ENCODE data around the gene REST.
A peak's percentile ranks its signal among the peaks of the same experiment; 100 is the strongest.
"Not testable (repeated sequence)": the region's sequence is repeated elsewhere in the genome, so short reads cannot be mapped to it uniquely, and the experiment has no call there.

REST gene, protein sequence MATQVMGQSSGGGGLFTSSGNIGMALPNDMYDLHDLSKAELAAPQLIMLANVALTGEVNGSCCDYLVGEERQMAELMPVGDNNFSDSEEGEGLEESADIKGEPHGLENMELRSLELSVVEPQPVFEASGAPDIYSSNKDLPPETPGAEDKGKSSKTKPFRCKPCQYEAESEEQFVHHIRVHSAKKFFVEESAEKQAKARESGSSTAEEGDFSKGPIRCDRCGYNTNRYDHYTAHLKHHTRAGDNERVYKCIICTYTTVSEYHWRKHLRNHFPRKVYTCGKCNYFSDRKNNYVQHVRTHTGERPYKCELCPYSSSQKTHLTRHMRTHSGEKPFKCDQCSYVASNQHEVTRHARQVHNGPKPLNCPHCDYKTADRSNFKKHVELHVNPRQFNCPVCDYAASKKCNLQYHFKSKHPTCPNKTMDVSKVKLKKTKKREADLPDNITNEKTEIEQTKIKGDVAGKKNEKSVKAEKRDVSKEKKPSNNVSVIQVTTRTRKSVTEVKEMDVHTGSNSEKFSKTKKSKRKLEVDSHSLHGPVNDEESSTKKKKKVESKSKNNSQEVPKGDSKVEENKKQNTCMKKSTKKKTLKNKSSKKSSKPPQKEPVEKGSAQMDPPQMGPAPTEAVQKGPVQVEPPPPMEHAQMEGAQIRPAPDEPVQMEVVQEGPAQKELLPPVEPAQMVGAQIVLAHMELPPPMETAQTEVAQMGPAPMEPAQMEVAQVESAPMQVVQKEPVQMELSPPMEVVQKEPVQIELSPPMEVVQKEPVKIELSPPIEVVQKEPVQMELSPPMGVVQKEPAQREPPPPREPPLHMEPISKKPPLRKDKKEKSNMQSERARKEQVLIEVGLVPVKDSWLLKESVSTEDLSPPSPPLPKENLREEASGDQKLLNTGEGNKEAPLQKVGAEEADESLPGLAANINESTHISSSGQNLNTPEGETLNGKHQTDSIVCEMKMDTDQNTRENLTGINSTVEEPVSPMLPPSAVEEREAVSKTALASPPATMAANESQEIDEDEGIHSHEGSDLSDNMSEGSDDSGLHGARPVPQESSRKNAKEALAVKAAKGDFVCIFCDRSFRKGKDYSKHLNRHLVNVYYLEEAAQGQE

DNA sequence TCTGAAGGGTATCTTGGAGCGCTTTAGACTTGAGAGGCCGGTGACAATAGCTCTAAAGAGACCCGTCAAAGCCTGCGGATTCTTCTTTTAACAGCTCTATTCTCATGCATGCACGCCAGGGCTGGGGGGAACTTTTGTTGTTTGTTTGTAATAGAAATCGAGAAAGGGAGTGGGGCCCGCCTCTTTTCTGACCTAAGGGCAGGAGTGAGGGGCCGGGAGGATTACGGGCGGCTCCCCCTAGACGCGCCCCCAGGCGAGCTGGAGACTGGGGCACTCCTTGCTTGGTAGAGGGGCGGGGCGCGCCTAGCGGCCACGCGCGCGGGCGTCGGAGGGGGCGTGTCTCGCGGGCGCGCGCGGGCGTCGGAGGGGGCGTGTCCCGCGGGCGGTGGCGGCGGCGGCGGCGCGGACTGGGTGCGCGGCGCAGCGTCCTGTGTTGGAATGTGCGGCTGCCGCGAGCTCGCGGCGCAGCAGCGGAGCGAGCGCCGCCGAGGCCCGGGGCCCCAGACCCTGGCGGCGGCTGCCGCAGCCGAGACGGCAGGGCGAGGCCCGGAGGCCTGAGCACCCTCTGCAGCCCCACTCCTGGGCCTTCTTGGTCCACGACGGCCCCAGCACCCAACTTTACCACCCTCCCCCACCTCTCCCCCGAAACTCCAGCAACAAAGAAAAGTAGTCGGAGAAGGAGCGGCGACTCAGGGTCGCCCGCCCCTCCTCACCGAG, at the start of gene REST:
Gene REST, plus strand, starts transcription at position 412 of the 717 bp plus-strand sequence. CDS start 2,739 bp downstream, outside the sequence.
- DNase-seq = peak; percentile 83 to 86

- no peak for DNase-seq
These were observed 47.9 kb upstream of the REST start for GRCh38 chr4:56859841-56860240.

DNA sequence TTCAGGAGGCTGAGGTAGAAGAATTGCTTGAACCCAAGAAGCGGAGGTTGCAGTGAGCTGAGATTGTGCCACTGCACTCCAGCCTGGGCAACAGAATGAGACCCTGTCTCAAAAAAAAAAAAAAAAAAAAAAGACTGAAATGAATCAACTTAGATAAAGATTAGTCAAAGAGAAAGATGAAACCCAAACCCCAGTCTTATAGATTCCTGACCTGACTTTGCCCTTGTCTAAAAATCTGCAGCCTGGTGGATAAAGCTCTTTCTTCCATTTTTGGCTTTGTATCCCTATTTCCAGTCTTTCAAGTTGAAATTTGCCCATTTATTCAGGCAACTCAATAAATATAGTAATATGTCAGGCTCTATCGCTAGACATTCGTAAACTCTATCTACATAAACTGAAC, 46.9 kb upstream of the REST start:
- no peak for DNase-seq

- no peak for DNase-seq
These were observed 46.3 kb upstream of the REST start for GRCh38 chr4:56861360-56861759.

DNA sequence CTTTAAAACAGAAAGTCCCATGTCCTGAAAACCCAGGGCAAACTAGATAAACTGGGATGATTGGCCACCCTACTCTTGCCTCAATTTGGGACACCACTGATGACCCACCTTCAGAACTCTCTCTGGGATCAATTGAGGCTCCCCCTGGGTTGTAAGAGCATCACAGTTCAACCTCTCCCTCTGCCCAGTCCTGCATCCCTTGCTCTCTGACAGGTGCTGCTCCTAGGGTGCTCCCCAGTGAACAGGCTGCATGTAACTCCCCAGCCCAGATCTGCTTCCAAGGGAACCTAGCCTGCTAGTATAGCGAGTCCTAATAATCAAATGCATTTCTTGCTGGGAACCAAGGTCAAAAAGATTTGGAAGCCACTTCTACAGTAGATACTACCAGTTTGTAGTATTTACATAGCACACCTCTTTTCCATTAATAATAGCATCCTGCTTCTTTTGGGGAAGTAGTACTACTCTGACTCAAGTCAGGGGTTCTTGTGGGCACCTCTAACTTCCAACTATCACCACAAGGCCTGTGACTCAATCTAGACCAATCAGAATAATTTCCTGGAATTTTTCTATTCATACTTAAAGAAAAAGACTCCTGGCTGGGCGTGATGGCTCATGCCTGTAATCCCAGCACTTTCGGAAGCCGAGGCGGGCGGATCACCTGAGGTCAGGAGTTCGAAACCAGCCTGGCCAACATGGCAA, 44.1 kb upstream of the REST start:
- no peak for DNase-seq

GRCh38 chr4:56870946-56871345, 36.8 kb upstream of the REST start:
- DNase-seq = no peak

DNA sequence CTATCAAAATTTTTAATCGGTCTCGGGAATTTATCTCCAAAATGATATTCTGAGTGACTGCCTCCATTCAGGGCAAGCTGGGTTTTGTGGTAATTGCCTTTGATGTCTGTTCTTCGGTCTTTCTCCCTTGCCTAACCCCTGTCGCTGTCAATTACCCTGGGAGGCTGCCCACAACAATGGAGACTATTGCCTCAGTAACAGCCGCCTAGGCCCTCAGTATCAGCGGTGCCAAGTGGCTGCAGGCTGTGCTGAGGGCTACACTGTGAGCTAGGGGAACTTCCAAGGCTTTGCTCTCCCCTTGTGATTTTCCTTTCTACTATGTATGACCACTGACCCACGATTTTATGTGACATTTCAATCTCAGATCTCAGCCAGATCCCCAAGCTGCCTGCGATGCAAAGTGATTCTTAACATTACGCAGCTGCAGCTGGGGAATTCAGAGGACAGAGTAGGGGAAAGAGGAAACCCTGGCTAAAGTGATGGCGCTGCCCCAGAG, 36.3 kb upstream of the REST start:
- DNase-seq = no peak

- DNase-seq = no peak
These were observed 33.5 kb upstream of the REST start for GRCh38 chr4:56874166-56874565.

DNA sequence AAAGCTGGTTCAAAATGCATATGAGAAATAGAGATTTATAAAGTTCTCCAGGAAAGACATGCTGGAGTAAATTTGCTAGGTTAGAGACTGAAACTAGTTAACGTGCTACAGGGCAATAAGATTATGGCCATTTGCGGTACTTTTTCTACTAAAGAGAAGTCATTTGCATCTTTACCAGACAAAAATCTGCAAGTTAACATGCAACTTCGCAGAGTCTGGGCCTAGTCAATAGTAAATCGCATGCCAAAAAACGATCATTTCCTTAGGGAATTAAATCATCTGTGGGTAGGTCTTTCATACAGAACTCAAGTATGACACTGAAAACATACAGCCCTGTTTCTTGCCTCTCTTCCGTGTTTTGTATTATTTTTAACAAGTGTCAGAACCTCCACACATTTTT, 32.8 kb upstream of the REST start:
- no peak for DNase-seq

DNA sequence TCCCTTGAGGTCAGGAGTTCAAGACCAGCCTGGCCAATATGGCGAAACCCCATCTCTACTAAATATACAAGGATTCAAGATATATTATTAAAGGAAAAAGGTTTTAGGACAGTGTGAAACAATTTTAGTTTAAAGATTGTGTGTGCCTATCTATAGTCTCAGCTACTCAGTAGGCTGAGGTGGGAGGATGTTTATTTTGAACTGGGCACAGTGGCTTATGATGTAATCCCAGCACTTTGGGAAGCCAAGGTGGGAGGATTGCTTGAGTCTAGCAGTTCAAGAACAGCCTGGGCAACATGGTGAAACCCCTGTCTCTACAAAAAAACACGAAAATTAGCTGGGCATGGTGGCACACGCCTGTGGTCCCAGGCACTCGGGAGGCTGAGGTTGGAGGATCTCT, 31.4 kb upstream of the REST start:
- no peak for DNase-seq

DNA sequence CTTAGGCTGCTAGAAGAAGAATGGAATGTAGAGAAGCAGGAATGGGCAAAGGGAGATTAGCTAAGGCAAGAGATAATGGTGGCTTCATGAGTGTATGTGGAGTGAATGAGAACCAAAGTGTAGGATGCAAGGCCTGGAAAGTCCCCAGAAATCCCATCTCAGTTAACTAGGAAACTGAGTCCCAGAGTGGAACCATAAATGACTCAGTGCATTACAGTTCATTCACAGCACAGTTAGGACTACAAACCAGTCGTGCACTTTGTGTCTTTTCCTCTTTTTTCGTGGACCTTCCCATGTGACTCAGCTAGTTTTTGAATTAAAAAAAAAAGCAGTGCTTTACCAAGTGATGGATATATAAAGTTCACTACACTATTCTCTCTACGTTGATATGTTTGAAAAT, 27.7 kb upstream of the REST start:
- DNase-seq = no peak

DNA sequence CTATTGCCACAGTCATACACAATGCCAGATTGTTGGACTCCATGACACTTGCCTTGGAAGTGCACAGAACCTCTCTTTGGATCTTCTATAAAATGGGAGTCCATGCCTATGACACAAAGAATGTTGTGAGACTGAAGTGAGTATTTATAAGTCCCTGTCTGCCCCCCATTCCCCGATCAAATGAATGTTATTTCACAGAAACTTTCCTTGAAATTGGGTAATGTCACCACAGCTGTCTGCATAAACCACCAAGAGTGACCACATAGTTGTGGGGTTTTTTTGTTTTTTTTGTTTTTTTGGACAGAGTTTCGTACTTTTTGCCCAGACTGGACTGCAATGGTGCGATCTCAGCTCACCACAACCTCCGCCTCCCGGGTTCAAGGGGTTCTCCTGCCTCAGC, 27.1 kb upstream of the REST start:
- DNase-seq = no peak

DNA sequence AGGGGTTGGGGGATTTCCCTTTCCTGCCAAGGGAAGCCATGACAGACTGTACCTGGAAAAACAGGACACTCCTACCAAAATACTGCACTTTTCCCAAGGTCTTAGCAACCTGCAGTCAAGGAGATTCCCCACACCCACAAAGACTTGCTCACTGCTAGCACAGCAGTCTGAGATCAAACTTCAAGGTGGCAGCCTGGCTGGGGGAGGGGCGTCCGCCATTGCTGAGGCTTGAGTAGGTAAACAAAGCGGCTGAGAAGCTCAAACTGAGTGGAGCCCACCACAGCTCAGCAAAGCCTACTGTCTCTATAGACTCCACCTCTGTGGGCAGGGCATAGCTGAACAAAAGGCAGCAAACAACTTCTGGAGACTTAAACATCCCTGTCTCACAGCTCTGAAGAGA, 23.2 kb upstream of the REST start:
- DNase-seq = not testable (repeated sequence)

- DNase-seq = no peak
These were observed 15.0 kb upstream of the REST start for GRCh38 chr4:56892691-56893090.

GRCh38 chr4:56897842-56898241, 9.9 kb upstream of the REST start:
- DNase-seq = not testable (repeated sequence)

DNA sequence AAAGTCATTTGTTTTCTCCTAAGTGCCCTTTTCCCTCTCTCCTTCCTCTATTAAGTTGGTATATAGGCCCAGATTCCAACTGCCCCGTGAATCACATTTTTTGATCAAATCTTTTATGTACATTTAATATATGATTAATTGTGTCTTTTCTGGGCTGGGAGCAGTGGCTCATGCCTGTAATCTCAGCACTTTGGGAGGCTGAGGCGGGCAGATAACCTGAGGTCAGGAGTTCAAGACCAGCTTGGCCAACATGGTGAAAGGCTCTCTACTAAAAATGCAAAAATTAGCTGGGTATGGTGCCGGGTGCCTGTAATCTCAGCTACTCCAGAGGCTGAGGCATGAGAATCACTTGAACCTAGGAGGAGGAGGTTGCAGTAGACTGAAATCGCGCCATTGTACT, 7.5 kb upstream of the REST start:
- not testable (repeated sequence) for DNase-seq

DNA sequence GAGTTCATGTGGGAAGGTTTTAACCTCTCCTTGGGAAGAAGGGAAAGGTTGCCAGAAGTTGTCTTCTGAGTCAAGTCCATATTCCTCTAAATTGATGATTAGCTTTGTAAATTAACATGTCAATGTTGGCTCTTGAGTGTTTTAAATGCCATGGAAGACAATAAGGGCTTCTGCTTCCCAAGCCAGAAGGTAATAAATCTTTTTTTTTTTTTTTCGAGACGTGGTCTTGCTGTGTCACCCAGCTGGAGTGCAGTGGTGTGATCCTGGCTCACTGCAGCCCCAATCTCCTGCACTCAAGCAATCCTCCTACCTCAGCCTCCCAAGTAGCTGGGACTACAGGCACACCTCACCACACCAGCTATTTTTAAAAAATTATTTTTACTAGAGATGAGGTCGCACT, 5.0 kb upstream of the REST start:
- no peak for DNase-seq

DNA sequence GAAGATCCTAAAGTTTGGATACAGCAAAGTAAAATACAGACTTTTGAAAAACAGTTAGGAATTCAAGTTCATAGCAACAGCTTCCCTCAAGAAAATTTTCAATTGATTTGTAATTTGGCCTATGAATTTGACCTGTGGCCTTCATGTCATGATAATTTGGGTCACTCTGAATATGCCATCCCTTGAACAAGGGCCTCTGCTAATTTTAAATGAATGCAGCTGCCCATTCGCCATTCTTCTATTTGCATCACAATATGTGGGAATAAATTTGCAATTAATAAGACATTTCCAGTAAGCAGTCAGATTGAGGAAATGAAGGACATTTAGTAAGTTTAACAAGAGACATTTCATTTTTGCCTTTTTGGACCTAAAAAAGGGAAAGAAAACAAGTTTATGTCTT, 1.9 kb upstream of the REST start:
- DNase-seq = no peak

DNA sequence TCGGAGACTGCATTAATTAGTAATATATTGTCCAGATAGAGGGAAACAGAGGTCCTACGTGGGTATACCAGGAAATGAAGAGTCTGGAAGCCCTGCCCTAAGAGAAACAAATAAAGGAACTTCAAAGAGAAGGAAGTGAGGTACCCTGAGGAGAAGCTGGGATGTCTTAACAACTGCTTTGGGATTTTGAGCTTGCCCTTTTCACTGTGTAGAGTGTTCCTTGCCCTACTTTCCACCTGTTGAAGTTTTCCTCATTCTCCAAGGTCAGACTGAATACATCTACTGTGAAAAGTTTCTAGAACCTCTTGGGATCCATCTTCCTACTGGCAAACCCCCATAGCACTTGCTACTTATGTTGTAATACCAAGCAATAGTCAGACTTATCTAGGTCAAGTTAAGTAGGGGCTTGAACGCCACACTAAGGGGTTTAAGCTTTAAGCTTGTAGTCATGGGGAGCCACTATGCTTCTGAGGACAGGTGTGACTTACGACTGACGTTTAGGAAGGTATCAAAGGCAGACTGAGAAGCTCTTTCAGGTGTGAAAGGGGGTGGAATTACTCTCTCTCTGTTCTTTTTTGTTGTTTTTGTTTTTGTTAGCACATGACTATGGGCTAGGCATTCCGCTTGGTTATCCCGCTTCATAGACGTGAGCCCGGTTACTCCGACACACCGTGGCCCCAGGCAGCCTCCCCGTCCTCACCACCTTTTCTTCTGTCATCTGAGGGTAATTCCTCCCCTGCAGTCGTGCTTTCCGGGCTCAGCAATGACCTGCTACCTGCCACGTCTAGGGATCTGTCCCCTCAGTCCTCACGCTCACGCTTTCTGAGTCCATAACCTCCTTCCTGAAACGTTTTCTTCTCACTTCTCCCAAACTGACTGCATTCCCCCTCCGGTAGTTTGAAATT, 959 bp upstream of the REST start:
- peak in 1 of 2 donors; percentile 4 for DNase-seq

GRCh38 chr4:56908206-56909085, 746 bp downstream of the REST start:
- peak; percentile 57 to 62 for DNase-seq

Measured in CD4-positive, alpha-beta T cell treated with Interleukin-1 beta for 1 hour (primary cell).